ENCODE results near the gene COL23A1.

COL23A1 gene

GRCh38 chr5:178434851-178435250 lies 155.3 kb downstream of the COL23A1 start:
- no peak for DNase-seq (ENCODE audit: low spot score)

GRCh38 chr5:178434016-178434761 lies 156.0 kb downstream of the COL23A1 start:
- no peak for DNase-seq (ENCODE audit: low spot score)

- no peak for DNase-seq (ENCODE audit: low spot score)
These were observed 156.9 kb downstream of the COL23A1 start for GRCh38 chr5:178433273-178433775.

GRCh38 chr5:178432421-178433272 lies 157.5 kb downstream of the COL23A1 start:
- no peak for DNase-seq (ENCODE audit: low spot score)

- DNase-seq (ENCODE audit: low spot score) = no peak
These were observed 158.4 kb downstream of the COL23A1 start for GRCh38 chr5:178431782-178432165.

GRCh38 chr5:178431063-178431781 lies 159.0 kb downstream of the COL23A1 start:
- DNase-seq (ENCODE audit: low spot score) = no peak

- no peak for DNase-seq (ENCODE audit: low spot score)
These were observed 159.8 kb downstream of the COL23A1 start for GRCh38 chr5:178430186-178431062.

- DNase-seq (ENCODE audit: low spot score) = no peak
These were observed 160.6 kb downstream of the COL23A1 start for GRCh38 chr5:178429491-178430185.

- DNase-seq (ENCODE audit: low spot score) = no peak
These were observed 161.1 kb downstream of the COL23A1 start for GRCh38 chr5:178429156-178429468.

- DNase-seq (ENCODE audit: low spot score) = no peak
These were observed 161.6 kb downstream of the COL23A1 start for GRCh38 chr5:178428341-178429155.

GRCh38 chr5:178427576-178428197 lies 162.5 kb downstream of the COL23A1 start:
- DNase-seq (ENCODE audit: low spot score) = no peak

- DNase-seq (ENCODE audit: low spot score) = no peak
These were observed 163.7 kb downstream of the COL23A1 start for GRCh38 chr5:178426326-178427130.

- DNase-seq (ENCODE audit: low spot score) = no peak
These were observed 164.5 kb downstream of the COL23A1 start for GRCh38 chr5:178425621-178426068.

- no peak for DNase-seq (ENCODE audit: low spot score)
These were observed 165.4 kb downstream of the COL23A1 start for GRCh38 chr5:178424810-178425177.

- no peak for DNase-seq (ENCODE audit: low spot score)
These were observed 166.0 kb downstream of the COL23A1 start for GRCh38 chr5:178423901-178424809.

- no peak for DNase-seq (ENCODE audit: low spot score)
These were observed 166.8 kb downstream of the COL23A1 start for GRCh38 chr5:178423431-178423830.

GRCh38 chr5:178422400-178422775 lies 167.8 kb downstream of the COL23A1 start:
- DNase-seq (ENCODE audit: low spot score) = no peak
